Mammary epithelial cell (primary cell): ENCODE data around the gene PHLDB2.

ENCODE experiments used
- CTCF ChIP-seq, 2 donors: IDR thresholded peaks in 1 of 2; conservative IDR thresholded peaks in 1 of 2; 2 replicates each; pipeline ENCODE4 v1.5.1; 2011 to 2012; ENCODE audit warnings: inconsistent platforms in 2 of 2, low read length in 2 of 2, mild to moderate bottlenecking in 2 of 2, control low read depth in 1 of 2, low read depth in 1 of 2; ENCODE audit not compliant: insufficient read depth in 1 of 2; ENCODE audit errors: extremely low read depth in 1 of 2
- EZH2 ChIP-seq: IDR thresholded peaks from 2 replicates; pipeline ENCODE4 v1.6.1; 2012; ENCODE audit warnings: low read length, inconsistent platforms, borderline replicate concordance

- no peak for TF ChIP-seq CTCF (conservative IDR thresholded peaks at IDR 0.05 in 1 of 2, IDR thresholded peaks at IDR 0.05 in 1 of 2; ENCODE audit: extremely low read depth in 1 of 2, insufficient read depth in 1 of 2, low read depth in 1 of 2, low read length in 2 of 2)
- no peak for TF ChIP-seq EZH2
Observed at GRCh38 chr3:112004187-112004586, 145.1 kb downstream of the PHLDB2 start.
